Effector memory CD8-positive, alpha-beta T cell (primary cell): ENCODE data around the gene HOXD12.

Experiments
- ATAC-seq: fragments of 150-1000 bp; cut with Tn5 transposase; replicated peaks from 2 replicates; pipeline ENCODE4 v1.10.0; 2021; ENCODE audit warnings: mild to moderate bottlenecking, moderate library complexity
- DNase-seq, 3 experiments: peaks; one replicate each; pipeline ENCODE4 v3.0.0; 2021
- H3K27ac Mint-ChIP-seq, 2 donors: one replicate each; pipeline ENCODE4 v1.8.0; 2022; ENCODE audit warnings: mild to moderate bottlenecking in 2 of 2, mixed read lengths in 2 of 2, moderate library complexity in 2 of 2
- H3K27me3 Mint-ChIP-seq, 2 donors: one replicate each; pipeline ENCODE4 v1.8.0; 2022; ENCODE audit warnings: mixed read lengths in 2 of 2
- H3K36me3 Mint-ChIP-seq: one replicate; pipeline ENCODE4 v1.8.0; 2022; ENCODE audit warnings: mild to moderate bottlenecking, moderate library complexity, mixed read lengths; ENCODE audit not compliant: insufficient read depth
- H3K4me1 Mint-ChIP-seq, 2 donors: one replicate each; pipeline ENCODE4 v1.8.0; 2022; ENCODE audit warnings: low read depth in 2 of 2, mixed read lengths in 2 of 2
- H3K4me3 Mint-ChIP-seq, 2 donors: one replicate each; pipeline ENCODE4 v1.8.0; 2022; ENCODE audit warnings: mild to moderate bottlenecking in 2 of 2, mixed read lengths in 2 of 2, moderate library complexity in 2 of 2
- H3K9me3 Mint-ChIP-seq, 2 donors: one replicate each; pipeline ENCODE4 v1.8.0; 2022; ENCODE audit warnings: mixed read lengths in 2 of 2

Gene HOXD12

GRCh38 chr2:176137252-176137580, 37.6 kb downstream of the HOXD12 start:
- Mint-ChIP-seq H3K9me3 (no peaks in the 10 kb centered on the region), H3K36me3 (peaks cover 37% of the 10 kb centered on the region), H3K4me1 (peaks cover 9 to 30% of the 10 kb centered on the region in 2 donors), H3K27ac (no peak overlapping the region), H3K27me3 (peaks cover 88 to 100% of the 10 kb centered on the region in 2 donors), H3K4me3 (no peak overlapping the region)
- ATAC-seq: no peak
- no peak for DNase-seq

- ATAC-seq: no peak
- no peak for DNase-seq
- Mint-ChIP-seq H3K27me3 (peaks cover 87 to 100% of the 10 kb centered on the region in 2 donors), H3K27ac (no peak overlapping the region), H3K36me3 (peaks cover 30% of the 10 kb centered on the region), H3K9me3 (no peaks in the 10 kb centered on the region), H3K4me1 (peaks cover 6 to 27% of the 10 kb centered on the region in 2 donors), H3K4me3 (no peak overlapping the region)
Observed at GRCh38 chr2:176137906-176138305, 38.3 kb downstream of the HOXD12 start.

DNA sequence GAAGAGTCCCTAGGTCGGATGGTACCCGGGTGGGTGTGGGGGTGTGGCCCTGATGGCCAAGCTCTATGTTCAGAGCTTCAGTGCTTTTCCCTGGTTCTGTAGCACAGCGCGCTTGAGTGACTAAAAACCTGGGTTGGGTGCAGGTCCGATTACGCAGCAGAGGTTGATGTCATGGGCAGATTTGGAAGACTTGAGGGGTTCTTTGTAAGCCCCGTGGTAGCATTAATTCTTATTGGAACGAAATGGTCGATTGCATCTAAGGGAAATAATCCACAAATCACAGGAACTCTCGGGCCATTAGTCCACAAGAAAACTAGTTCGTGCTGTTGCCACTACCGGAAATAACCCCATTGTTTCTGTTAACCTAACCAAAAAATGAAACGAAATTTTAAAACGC, 38.9 kb downstream of the HOXD12 start:
- H3K36me3 Mint-ChIP-seq: peaks cover 26% of the 10 kb centered on the region
- H3K9me3 Mint-ChIP-seq: no peaks in the 10 kb centered on the region
- peak overlapping the region in 1 of 2 donors; percentile 31 for H3K4me3 Mint-ChIP-seq
- peaks cover 88 to 100% of the 10 kb centered on the region in 2 donors for H3K27me3 Mint-ChIP-seq
- peaks cover 6 to 26% of the 10 kb centered on the region in 2 donors for H3K4me1 Mint-ChIP-seq
- no peak overlapping the region for H3K27ac Mint-ChIP-seq
- no peak for DNase-seq
- ATAC-seq: no peak

DNA sequence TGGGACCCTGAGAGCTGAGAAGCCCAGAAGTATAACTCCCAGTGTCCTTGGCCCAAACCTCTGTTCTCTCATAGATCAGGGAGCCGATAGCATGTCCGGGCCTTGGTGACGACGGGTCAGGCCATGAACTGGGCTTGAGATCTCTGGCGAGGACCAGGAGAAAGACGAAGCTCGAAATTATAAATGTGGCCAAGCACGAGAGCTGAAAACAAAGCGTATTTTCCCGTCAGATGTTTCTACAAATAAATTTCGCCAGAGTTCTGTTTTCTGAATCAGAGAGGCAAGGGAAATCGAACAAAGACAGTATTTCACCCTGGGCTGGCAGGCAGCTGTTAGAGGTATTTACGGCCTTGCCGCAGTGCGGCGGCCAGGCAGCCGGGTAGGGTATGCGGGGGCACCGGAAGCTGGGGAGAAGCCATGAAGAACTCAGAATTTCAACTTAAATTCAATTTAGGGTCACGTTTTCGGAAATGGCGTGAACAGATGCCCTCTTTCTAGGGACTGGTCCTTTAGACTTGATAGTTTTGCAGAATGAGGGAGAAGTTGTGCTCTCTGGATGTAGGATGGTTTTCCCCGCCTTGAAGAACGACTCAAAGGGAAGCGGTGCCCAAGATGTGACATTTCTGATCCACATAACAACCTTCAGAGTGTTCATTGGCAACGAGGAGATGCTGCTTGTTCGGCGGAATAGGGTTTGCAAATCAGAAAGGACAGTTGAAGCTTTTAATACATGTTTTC, 39.5 kb downstream of the HOXD12 start:
- Mint-ChIP-seq H3K4me1 (peaks cover 6 to 26% of the 10 kb centered on the region in 2 donors), H3K27ac (no peak overlapping the region), H3K4me3 (peak overlapping the region; percentile 28 to 31), H3K9me3 (no peaks in the 10 kb centered on the region), H3K36me3 (peaks cover 26% of the 10 kb centered on the region), H3K27me3 (peaks cover 88 to 100% of the 10 kb centered on the region in 2 donors)
- no peak for DNase-seq
- ATAC-seq: no peak

DNA sequence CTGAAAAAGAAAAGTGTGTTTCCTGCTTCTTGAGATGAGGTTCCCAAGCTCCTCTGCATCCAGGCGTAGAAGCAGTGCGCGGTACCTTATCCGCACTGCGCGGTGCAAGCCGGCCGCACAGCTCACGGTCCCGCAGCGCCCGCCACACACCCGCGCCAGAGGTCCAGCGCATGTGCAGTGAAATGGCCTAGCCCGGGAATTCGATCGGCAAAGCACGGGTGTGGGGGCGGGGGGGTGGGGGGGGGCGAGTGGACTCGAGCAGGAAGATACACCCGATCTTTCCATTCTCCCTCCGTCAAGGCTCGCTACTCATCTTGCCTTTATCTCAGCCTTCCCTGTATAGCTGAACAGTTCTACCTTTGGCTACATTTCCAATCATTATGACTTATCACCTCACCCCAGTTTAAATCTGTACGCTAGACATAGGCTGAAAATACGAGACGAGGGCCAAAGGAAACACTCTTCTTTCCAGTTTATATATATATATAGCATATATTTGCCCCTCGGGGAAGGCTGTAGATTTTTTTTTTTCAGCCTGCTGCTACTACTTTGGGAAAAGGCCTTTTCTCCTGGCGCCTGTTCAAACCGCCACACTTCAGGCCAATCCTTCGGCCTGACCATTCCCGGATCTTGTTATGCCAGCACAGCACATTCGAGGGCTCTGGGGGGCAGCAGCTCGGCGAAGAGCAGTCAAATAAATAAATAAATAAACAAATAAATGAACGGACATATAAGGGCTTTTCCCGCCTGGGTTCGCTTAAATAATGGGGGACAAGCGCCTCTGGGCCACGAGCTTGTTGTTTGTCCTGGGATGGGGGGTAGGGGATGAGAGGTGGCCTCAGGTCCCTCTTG, 40.3 kb downstream of the HOXD12 start:
- H3K27ac Mint-ChIP-seq: no peak overlapping the region
- H3K4me1 Mint-ChIP-seq: peaks cover 6 to 26% of the 10 kb centered on the region in 2 donors
- H3K4me3 Mint-ChIP-seq: no peak overlapping the region
- H3K9me3 Mint-ChIP-seq: no peaks in the 10 kb centered on the region
- ATAC-seq (no peak), DNase-seq (no peak)
- peaks cover 26% of the 10 kb centered on the region for H3K36me3 Mint-ChIP-seq
- peaks cover 88 to 100% of the 10 kb centered on the region in 2 donors for H3K27me3 Mint-ChIP-seq

GRCh38 chr2:176140513-176141317, 41.1 kb downstream of the HOXD12 start:
- Mint-ChIP-seq H3K4me3 (peak overlapping the region; percentile 34 to 62), H3K27me3 (peaks cover 88 to 100% of the 10 kb centered on the region in 2 donors), H3K9me3 (no peaks in the 10 kb centered on the region), H3K27ac (no peak overlapping the region), H3K4me1 (peaks cover 3 to 22% of the 10 kb centered on the region in 2 donors), H3K36me3 (peaks cover 23% of the 10 kb centered on the region)
- ATAC-seq: peak; percentile 90
- DNase-seq: peak; percentile 55 to 65 (median 62)

- Mint-ChIP-seq H3K36me3 (peaks cover 19% of the 10 kb centered on the region), H3K27ac (no peak overlapping the region), H3K27me3 (peaks cover 92 to 100% of the 10 kb centered on the region in 2 donors), H3K9me3 (no peaks in the 10 kb centered on the region), H3K4me1 (peaks cover 0 to 16% of the 10 kb centered on the region in 2 donors), H3K4me3 (no peak overlapping the region)
- no peak for DNase-seq
- no peak for ATAC-seq
Observed at GRCh38 chr2:176142281-176142680, 42.7 kb downstream of the HOXD12 start.

DNA sequence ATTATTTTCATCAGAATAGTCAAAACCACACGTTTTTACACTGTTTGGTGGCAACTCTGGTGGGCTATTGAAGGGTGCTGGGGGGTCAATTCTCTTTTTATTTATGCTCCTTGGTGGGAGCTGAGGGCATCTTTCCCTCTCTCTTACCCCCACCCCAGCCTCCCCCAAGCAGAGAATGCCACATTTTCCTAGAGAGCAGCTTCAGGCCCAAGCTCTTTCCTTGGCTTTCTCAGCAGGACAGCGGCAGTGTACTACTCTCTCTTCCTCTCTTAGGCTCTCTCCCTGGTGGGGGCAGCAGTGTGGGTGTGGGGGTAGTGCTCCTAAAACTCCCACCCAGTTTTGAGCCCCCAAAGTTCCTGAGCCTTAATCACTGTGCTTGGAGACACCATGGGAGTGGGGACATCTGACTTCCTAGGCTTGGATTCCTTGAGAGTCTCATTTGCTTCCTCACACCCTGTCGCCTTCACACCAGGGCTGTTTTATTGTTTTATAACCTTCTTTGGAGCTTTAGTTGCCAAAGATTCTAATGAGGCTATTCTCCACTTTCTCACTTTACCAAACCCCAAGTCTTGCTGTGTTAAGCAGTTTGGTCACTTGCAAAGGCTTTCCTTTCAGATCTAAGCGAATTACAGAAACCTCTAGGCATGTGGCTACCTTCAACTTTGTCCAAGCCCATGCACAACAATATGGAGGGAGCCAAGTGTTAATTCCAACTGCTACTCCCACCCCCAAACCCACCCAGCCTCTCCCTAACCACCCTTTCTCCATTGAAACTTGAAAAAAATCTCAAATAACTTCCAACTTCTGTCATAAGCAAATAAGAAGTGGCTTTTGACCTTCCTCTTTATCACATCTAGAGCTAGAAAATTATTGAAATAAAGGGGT, 45.7 kb downstream of the HOXD12 start:
- H3K27ac Mint-ChIP-seq: no peak overlapping the region
- no peak for DNase-seq
- ATAC-seq: no peak
- H3K4me3 Mint-ChIP-seq: no peak overlapping the region
- H3K36me3 Mint-ChIP-seq: peaks cover 9% of the 10 kb centered on the region
- peaks cover 0 to 9% of the 10 kb centered on the region in 2 donors for H3K4me1 Mint-ChIP-seq
- no peaks in the 10 kb centered on the region for H3K9me3 Mint-ChIP-seq
- peaks cover 94 to 100% of the 10 kb centered on the region in 2 donors for H3K27me3 Mint-ChIP-seq

DNA sequence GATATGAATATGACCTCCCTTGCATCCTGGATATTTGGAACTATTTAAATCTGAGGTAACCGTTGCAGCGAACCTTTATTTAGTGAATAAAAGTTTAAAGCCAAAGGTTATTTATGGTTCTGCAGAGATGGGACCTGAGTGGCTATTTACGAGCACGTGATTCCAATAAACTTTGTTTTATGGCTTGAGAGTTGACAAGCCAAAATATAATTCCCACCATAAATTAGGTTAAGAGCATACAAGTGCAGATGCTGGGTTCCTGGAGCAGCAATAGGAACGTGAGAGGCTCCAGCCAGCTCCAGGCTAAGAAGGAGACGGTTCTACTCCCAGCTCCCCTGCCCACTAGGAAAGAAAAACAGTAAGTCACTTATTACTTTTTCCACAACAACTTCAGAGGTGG, 46.5 kb downstream of the HOXD12 start:
- Mint-ChIP-seq H3K36me3 (peaks cover 7% of the 10 kb centered on the region), H3K4me1 (peaks cover 0 to 4% of the 10 kb centered on the region in 2 donors), H3K9me3 (no peaks in the 10 kb centered on the region), H3K27ac (no peak overlapping the region), H3K27me3 (peaks cover 99 to 100% of the 10 kb centered on the region in 2 donors), H3K4me3 (no peak overlapping the region)
- no peak for ATAC-seq
- DNase-seq: no peak

DNA sequence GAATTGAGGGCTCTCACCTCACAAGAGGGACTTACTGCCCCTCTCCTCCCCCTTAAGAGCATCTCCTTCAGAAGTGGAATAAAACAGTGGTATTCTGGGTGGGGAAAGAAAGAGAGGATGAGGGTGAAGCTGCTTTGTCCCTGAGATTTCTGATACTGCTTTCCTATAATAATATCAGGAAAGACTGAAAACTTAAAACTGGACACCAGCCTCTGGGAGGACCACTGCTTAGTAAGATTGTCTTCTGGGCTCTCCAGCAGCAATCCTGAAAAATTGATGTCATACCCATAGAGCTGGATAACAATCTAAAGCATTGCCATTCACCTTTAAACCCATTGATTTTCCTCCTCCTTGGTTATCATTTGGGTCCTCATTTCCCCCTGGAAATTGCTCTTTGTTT, 47.0 kb downstream of the HOXD12 start:
- H3K4me1 Mint-ChIP-seq: no peaks in the 10 kb centered on the region
- no peak for DNase-seq
- H3K36me3 Mint-ChIP-seq: peaks cover 2% of the 10 kb centered on the region

DNA sequence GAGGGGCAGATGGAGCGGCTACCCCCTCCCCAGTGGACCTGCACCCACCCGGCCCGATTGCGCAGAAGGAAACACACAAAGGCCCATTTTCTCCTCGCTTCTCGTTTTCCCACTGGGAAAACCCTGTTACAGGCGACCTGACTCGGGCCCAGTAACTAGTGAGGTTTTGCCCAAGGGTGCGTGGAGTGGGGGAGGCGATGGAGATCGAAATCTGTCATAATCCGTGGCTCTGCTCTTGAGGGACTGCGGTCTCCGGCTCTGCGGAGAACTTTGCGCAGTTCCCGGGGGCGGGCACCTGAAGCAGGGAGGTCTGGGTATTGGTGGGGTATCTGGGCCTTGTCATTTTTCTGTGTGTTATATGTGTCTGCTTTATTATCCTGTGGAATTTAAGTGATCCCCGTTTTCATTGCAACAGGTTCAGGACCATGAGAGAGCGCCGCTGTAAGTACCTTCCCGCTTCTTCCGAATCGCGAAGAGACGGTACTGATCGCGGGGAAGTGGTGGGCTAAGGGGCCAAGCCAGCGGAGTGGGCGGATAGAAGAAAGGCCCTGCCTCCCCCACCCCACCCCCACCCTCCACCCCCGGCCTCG, 47.7 kb downstream of the HOXD12 start:
- ATAC-seq (no peak), DNase-seq (no peak)
- peaks cover 0 to 2% of the 10 kb centered on the region in 2 donors for H3K4me1 Mint-ChIP-seq
- no peaks in the 10 kb centered on the region for H3K36me3 Mint-ChIP-seq
- H3K27ac Mint-ChIP-seq: no peak overlapping the region
- no peaks in the 10 kb centered on the region for H3K9me3 Mint-ChIP-seq
- H3K4me3 Mint-ChIP-seq: no peak overlapping the region
- H3K27me3 Mint-ChIP-seq: peaks cover 94 to 100% of the 10 kb centered on the region in 2 donors

More for the DNA sequence above, 47.0 kb downstream of the HOXD12 start:
- no peak for ATAC-seq
- Mint-ChIP-seq H3K9me3 (no peaks in the 10 kb centered on the region), H3K4me3 (no peak overlapping the region), H3K27ac (no peak overlapping the region), H3K27me3 (peaks cover 99 to 100% of the 10 kb centered on the region in 2 donors)

GRCh38 chr2:176147800-176148496, 48.4 kb downstream of the HOXD12 start:
- Mint-ChIP-seq H3K36me3 (no peaks in the 10 kb centered on the region), H3K9me3 (no peaks in the 10 kb centered on the region), H3K4me1 (peaks cover 0 to 2% of the 10 kb centered on the region in 2 donors), H3K27me3 (peaks cover 95 to 100% of the 10 kb centered on the region in 2 donors), H3K4me3 (no peak overlapping the region), H3K27ac (no peak overlapping the region)
- DNase-seq: no peak
- ATAC-seq: no peak
